Measurements from ENCODE around the gene PSMA5. TPM values are rescaled to one million over a fixed set of nuclear protein-coding genes. Genes with fewer than 3 reads are reported as not detected.

PSMA5 gene
- total and polyA plus RNA-seq, 2 of the 13 experiments (the other 11 are each of a cell fraction or from before 2014, with no cell fraction given): 140 to 169 TPM

- TF ChIP-seq MXD1 (CRISPR knock-in tag; IDR thresholded peaks at IDR 0.05) (no peak), FOXA1 (IDR thresholded peaks at IDR 0.05) (no peak), FOXA1 (CRISPR knock-in tag; IDR thresholded peaks at IDR 0.05) (no peak), ZFP36L2 (CRISPR knock-in tag; IDR thresholded peaks at IDR 0.05) (no peak), ZBTB34 (CRISPR knock-in tag; IDR thresholded peaks at IDR 0.05) (no peak), ZNF891 (CRISPR knock-in tag; IDR thresholded peaks at IDR 0.05) (peak; percentile 87), MED8 (CRISPR knock-in tag; IDR thresholded peaks at IDR 0.05; ENCODE audit: insufficient replicate concordance) (no peak), POLR2A (IDR thresholded peaks at IDR 0.05; ENCODE audit: insufficient read depth in 1 of 2, low read depth in 2 of 2, low read length in 2 of 2) (peak; percentile 27 to 77; a peak in 3 of 4 replicates), SSRP1 (CRISPR knock-in tag; IDR thresholded peaks at IDR 0.05) (no peak), ZNF784 (CRISPR knock-in tag; IDR thresholded peaks at IDR 0.05; ENCODE audit: borderline replicate concordance) (no peak), ZNF512B (CRISPR knock-in tag; IDR thresholded peaks at IDR 0.05; ENCODE audit: borderline replicate concordance) (no peak), ZNF382 (CRISPR knock-in tag; IDR thresholded peaks at IDR 0.05; ENCODE audit: borderline replicate concordance) (no peak), NFKBIZ (CRISPR knock-in tag; IDR thresholded peaks at IDR 0.05) (no peak), BCL3 (CRISPR knock-in tag; IDR thresholded peaks at IDR 0.05) (no peak; the same call in 1 of the 2 replicates), ZNF570 (CRISPR knock-in tag; IDR thresholded peaks at IDR 0.05; ENCODE audit: borderline replicate concordance) (no peak), KDM5A (IDR thresholded peaks at IDR 0.05; ENCODE audit: borderline replicate concordance, low read length) (no peak), ZNF547 (CRISPR knock-in tag; IDR thresholded peaks at IDR 0.05) (no peak), SIN3A (IDR thresholded peaks at IDR 0.05; ENCODE audit: borderline replicate concordance, low read depth, low read length) (peak; percentile 79; the same call in 1 of the 2 replicates), KLF16 (CRISPR knock-in tag; IDR thresholded peaks at IDR 0.05) (0 out of 4 replicates have a peak, but pooled peaks of 1 of the 2 experiments have one; percentile 57), MEIS1 (CRISPR knock-in tag; IDR thresholded peaks at IDR 0.05; ENCODE audit: borderline replicate concordance) (no peak), ZNF292 (CRISPR knock-in tag; IDR thresholded peaks at IDR 0.05; ENCODE audit: borderline replicate concordance, low read depth) (no peak), ZNF207 (IDR thresholded peaks at IDR 0.05; ENCODE audit: borderline replicate concordance) (no peak)
Measured at GRCh38 chr1:109397581-109398342, 28.5 kb downstream of the PSMA5 start, which contains the start of gene SORT1 (continued).
